Fibroblast of villous mesenchyme (primary cell): ENCODE results near the gene LIN28B. TPM values are rescaled to one million over a fixed set of nuclear protein-coding genes. Genes with fewer than 3 reads are reported as not detected.

ENCODE experiments used
- DNase-seq: peaks from one replicate; pipeline ENCODE4 v3.0.0-alpha.2; 2010; ENCODE audit warnings: low read depth
- H3K4me3 ChIP-seq: 2 replicates; pipeline ENCODE4 v1.5.1; 2011; ENCODE audit warnings: low read depth, mild to moderate bottlenecking, low read length
- total RNA-seq: library from RNA; depleted of rRNA; stranded (reverse); fragments of >200 nt; gene quantifications from 2 replicates; pipeline ENCODE4 v1.2.3, GENCODE V29; 2012
- TF ChIP-seq, protein P1 (sequence below): IDR thresholded peaks from 2 replicates; pipeline ENCODE4 v1.5.1; 2012; ENCODE audit warnings: low read depth, mild to moderate bottlenecking, low read length; ENCODE audit not compliant: insufficient read depth

LIN28B gene, protein sequence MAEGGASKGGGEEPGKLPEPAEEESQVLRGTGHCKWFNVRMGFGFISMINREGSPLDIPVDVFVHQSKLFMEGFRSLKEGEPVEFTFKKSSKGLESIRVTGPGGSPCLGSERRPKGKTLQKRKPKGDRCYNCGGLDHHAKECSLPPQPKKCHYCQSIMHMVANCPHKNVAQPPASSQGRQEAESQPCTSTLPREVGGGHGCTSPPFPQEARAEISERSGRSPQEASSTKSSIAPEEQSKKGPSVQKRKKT
- total RNA-seq, result 5.6 and 7.4 TPM in 2 replicates

DNA sequence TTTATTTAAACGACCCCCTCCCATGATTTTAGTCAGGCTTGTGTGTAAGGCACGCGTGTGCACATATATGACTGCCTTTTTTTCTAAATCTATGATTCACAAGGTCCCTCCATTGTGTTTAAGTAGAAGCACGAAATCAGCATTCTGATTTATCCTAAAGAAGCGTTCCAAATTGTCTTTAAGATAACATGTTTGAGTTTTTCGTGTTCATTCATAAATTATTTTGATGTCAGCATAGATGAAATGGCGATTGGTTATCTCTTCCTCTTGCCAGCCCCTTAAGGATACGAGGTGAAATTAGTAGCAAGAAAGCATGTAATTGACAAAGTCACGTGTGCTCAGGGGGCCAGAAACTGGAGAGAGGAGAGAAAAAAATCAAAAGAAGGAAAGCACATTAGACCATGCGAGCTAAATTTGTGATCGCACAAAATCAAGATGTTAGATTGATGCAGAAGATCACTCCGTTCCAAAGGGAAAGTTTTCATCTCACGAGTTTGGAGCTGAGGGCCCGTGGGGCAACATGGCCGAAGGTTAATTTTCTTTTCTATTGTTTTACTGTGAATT, at the start of gene LIN28B:
Gene LIN28B (plus strand): TSS at position 377 of the 564 bp plus-strand sequence. CDS start 144 bp downstream, at position 521.
- no peak for DNase-seq
- peak within 1 kb of the TSS; percentile 43 for H3K4me3 ChIP-seq
- TF ChIP-seq, protein P1, sequence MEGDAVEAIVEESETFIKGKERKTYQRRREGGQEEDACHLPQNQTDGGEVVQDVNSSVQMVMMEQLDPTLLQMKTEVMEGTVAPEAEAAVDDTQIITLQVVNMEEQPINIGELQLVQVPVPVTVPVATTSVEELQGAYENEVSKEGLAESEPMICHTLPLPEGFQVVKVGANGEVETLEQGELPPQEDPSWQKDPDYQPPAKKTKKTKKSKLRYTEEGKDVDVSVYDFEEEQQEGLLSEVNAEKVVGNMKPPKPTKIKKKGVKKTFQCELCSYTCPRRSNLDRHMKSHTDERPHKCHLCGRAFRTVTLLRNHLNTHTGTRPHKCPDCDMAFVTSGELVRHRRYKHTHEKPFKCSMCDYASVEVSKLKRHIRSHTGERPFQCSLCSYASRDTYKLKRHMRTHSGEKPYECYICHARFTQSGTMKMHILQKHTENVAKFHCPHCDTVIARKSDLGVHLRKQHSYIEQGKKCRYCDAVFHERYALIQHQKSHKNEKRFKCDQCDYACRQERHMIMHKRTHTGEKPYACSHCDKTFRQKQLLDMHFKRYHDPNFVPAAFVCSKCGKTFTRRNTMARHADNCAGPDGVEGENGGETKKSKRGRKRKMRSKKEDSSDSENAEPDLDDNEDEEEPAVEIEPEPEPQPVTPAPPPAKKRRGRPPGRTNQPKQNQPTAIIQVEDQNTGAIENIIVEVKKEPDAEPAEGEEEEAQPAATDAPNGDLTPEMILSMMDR, result no peak

DNA sequence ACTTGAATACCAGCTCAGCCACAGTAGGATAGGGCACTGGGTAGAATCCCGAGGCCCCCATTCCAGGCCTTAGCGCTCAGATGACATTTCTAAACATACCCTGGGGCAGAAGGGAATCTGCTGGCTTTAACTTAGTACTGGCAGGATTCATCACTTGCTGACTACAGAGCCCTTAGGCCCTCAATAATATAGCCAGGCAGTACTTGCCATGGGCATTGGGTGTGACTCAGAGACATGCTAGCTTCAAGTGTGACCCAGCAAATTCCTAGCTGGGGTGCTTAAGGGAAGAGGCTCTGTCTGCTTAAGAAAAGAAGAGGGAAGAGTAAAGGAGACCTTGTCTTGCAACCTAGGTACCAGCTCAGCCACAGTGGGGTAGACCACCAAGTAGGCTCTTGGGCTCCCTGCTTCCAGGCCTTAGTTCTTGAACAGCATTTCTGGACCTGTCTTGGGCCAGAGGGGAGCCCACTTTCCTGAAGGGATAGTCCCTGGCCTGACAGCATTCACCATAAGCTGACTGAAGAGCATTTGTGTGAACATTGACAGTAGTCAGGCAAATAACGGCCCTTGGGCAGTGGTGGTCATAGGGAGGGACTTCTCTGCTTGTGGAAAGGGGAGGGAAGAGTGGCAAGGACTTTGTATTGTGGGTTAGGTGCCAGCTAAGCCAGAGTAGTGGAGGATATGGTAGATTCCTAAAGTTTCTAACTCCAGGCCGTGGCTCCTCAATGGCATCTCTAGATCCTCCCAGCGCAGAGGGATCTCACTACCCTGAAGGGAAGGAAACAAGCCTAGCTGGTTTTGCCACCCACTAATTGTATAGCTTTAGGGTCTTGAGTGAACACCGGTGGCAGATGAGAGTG, 48.6 kb upstream of the LIN28B start:
- no peak overlapping the region for H3K4me3 ChIP-seq
- TF ChIP-seq, protein P1, result no peak
- DNase-seq, result no peak

DNA sequence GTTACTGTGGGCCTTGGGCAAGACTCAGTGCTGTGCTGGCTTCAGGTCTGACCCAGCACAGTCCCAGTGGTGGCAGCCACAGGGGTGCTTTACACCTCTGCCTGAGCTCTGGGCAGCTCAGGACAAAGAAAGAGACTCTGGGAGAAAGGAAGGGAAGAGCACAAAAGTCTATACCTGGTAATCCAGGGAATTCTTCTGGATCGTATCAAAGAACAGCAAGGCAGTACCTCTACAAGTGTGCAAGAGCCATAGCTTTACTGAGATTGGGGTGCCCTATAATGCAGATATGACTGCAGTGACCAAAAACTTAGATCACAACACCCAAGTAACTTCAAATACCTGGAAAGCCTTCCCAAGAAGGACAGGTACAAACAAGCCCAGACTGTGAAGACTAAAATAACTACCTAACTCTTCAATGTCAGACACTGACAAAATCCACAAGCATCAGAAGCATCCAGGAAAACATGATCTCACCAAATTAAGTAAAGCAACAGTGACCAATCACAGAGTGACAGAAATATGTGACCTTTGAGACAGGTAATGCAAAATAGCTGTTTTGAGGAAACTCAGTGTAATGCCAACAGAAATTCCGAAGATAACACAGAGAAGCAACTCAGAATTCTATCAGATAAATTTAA, 47.9 kb upstream of the LIN28B start:
- DNase-seq, result no peak
- no peak overlapping the region for H3K4me3 ChIP-seq
- TF ChIP-seq, protein P1, result no peak

DNA sequence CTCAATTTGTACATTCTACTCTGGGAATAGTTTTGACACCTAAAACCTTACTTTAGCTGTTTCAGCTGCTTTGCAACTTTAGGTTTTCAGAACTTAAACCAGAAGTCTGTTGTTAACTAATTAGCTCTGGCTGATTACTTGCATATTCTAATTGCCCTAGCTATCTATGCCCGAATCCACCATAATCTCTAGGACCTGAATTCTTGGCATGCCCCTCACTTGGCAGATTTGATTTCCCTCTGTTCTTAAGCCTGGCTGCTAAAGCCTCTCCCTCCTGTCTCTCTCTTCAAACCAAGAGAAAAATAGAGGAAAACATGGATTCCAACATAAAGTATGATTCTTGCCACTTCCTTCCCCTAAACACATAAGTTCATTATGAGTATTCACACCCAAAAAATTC, 35.0 kb upstream of the LIN28B start:
- no peak for DNase-seq
- H3K4me3 ChIP-seq, result no peak overlapping the region
- TF ChIP-seq, protein P1, result no peak

DNA sequence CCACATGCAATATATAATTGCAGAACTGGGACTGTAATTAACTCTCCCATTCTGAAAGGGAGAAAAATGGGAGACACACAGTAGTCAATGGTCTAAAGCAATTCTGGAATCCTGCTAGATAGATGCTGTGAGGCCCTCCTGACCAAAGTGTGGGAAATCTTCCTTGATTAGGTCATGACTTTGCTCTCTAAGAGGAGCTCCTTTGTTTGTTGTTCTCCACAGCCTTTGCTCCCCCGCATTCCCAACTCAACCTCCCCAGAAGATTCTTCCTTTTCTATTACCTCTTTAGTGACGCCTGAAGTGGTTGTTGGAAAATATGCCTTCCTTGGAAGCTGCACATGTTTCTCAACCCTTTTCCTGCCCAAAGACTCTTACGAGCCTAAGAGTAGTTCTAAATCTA, 28.8 kb upstream of the LIN28B start:
- TF ChIP-seq, protein P1, result no peak
- no peak for DNase-seq
- H3K4me3 ChIP-seq, result no peak overlapping the region

DNA sequence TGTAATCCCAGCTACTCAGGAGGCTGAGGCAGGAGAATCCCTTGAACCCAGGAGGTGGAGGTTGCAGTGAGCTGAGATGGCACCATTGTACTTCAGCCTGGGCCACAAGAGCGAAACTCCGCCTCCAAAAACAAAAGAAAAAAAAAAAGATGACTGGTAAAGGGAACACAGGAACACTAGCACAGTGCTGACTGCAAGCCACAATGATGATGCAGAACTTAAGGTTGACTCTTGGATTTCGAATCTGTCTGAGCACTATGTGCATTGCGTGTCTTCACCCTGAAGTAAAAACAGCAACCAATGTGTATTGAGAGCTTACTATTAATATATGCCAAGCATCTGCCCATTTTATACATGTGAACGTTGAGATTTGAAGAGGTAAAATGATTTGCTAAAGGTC, 27.6 kb upstream of the LIN28B start:
- TF ChIP-seq, protein P1, result no peak
- H3K4me3 ChIP-seq, result no peak overlapping the region
- DNase-seq, result no peak
